ENCODE data around the gene FUBP3.

DNA sequence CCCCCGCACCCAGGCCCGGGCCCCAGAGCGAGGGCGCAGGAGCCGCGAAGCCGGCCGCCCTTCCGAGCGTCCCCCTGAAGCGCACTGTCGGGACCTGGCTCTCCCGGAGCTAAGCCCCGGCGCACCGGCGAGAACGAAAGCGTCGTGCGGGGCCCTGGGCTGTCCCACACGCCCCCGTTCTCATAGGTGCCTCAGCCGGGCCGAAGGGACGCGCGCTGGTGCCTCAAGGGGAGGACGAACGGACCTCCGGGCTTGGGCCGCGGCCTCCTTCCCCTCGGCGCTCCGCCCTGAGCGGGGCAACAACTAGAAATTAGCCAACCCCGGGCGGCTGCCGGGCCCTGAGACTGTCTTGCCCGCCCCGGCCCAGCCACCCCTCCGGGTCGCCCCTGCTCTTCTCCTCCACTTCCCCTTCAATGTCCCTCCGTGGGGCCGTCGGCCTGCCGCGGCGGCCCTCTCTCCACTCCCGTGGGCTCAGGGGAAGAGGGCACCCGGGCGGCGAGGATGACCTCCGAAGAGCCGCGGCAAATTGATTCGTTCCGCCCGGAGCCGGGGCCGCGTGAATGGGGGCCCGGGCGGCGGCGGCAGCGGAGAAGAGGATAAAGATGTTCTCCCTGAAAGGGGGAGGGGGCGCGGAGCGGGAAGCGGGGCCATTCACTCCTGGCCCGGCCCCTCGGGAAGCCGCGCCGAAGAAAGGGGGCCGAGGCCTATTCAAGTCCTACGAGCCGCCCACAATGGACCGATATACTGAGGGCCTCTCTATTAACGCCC is 81.5 kb downstream of the FUBP3 start:
- TF ChIP-seq CTCF (IDR thresholded peaks at IDR 0.05 in 4 of 5, conservative IDR thresholded peaks at IDR 0.05 in 1 of 5) (no peak), POLR2A (IDR thresholded peaks at IDR 0.05) (no peak)

Measured in gastrocnemius medialis (tissue), 4 donors.